ENCODE measurements around the gene VPS29. TPM values are rescaled to one million over a fixed set of nuclear protein-coding genes. Genes with fewer than 3 reads are reported as not detected.

Gene VPS29
- total RNA-seq, 1 experiment from 2014 or later = 95.7 TPM

- BruUV-seq (replicated peaks) = no TSS peak
- Histone ChIP-seq H3K4me3 (replicated peaks in 1 of 2; ENCODE audit: low read depth in 1 of 2, low read length in 2 of 2) (no peak overlapping the region), H3K9ac (ENCODE audit: low read length) (no peak overlapping the region), H3K9me3 (ENCODE audit: control insufficient read depth in 1 of 2, insufficient read depth in 1 of 2, low read depth in 1 of 2, low read length in 2 of 2) (no peaks in the 10 kb centered on the region), H2AFZ (ENCODE audit: low read depth, low read length, poor library complexity, severe bottlenecking) (no peak overlapping the region), H3K27ac (ENCODE audit: low read depth, low read length) (no peak overlapping the region), H3K9me2 (ENCODE audit: insufficient read depth) (no peaks in the 10 kb centered on the region), H3K79me2 (ENCODE audit: insufficient read depth, low read length) (peaks cover 9% of the 10 kb centered on the region; the same call in 1 of the 2 replicates), H3K36me3 (ENCODE audit: control insufficient read depth in 1 of 2, insufficient read depth in 2 of 2, low read length in 2 of 2) (peaks cover 5 to 15% of the 10 kb centered on the region in 2 experiments), H3K27me3 (ENCODE audit: insufficient read depth, low read length) (no peaks in the 10 kb centered on the region), H4K20me1 (ENCODE audit: insufficient read depth) (no peaks in the 10 kb centered on the region), H3K4me1 (ENCODE audit: control insufficient read depth in 1 of 2, insufficient read depth in 2 of 2, low read length in 2 of 2) (peaks cover 0 to 6% of the 10 kb centered on the region in 2 experiments; a peak in 1 of 4 replicates), H3K4me2 (ENCODE audit: low read length) (no peak overlapping the region)
- intact Hi-C loops (cut with micrococcal nuclease) = no loop called here
- no peak for ATAC-seq
- CTCF ChIA-PET = no interaction called here
- POLR2A ChIA-PET = no interaction called here
- TF ChIP-seq SP1 (IDR thresholded peaks at IDR 0.05; ENCODE audit: low read depth) = no peak
- TF ChIP-seq, protein P1, sequence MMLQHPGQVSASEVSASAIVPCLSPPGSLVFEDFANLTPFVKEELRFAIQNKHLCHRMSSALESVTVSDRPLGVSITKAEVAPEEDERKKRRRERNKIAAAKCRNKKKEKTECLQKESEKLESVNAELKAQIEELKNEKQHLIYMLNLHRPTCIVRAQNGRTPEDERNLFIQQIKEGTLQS (IDR thresholded peaks at IDR 0.05) = no peak
- TF ChIP-seq, protein P2, sequence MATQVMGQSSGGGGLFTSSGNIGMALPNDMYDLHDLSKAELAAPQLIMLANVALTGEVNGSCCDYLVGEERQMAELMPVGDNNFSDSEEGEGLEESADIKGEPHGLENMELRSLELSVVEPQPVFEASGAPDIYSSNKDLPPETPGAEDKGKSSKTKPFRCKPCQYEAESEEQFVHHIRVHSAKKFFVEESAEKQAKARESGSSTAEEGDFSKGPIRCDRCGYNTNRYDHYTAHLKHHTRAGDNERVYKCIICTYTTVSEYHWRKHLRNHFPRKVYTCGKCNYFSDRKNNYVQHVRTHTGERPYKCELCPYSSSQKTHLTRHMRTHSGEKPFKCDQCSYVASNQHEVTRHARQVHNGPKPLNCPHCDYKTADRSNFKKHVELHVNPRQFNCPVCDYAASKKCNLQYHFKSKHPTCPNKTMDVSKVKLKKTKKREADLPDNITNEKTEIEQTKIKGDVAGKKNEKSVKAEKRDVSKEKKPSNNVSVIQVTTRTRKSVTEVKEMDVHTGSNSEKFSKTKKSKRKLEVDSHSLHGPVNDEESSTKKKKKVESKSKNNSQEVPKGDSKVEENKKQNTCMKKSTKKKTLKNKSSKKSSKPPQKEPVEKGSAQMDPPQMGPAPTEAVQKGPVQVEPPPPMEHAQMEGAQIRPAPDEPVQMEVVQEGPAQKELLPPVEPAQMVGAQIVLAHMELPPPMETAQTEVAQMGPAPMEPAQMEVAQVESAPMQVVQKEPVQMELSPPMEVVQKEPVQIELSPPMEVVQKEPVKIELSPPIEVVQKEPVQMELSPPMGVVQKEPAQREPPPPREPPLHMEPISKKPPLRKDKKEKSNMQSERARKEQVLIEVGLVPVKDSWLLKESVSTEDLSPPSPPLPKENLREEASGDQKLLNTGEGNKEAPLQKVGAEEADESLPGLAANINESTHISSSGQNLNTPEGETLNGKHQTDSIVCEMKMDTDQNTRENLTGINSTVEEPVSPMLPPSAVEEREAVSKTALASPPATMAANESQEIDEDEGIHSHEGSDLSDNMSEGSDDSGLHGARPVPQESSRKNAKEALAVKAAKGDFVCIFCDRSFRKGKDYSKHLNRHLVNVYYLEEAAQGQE (IDR thresholded peaks at IDR 0.05; ENCODE audit: low read depth) = no peak
- TF ChIP-seq POLR2AphosphoS5 (IDR thresholded peaks at IDR 0.05; ENCODE audit: low read depth, low read length) = no peak
- TF ChIP-seq EGR1 (IDR thresholded peaks at IDR 0.05; ENCODE audit: low read depth) = no peak
- TF ChIP-seq EZH2phosphoT487 (IDR thresholded peaks at IDR 0.05; ENCODE audit: borderline replicate concordance) = no peak
- no peak for TF ChIP-seq JUND (IDR thresholded peaks at IDR 0.05)
- no peak for TF ChIP-seq CEBPB (IDR thresholded peaks at IDR 0.05; ENCODE audit: low read depth)
- no peak for TF ChIP-seq POLR2A (IDR thresholded peaks at IDR 0.05; ENCODE audit: borderline replicate concordance, extremely low read depth, insufficient read depth, insufficient read length)
- RAD21 ChIA-PET (ENCODE audit: low non-redundant PET in 1 of 2, low total read pairs in 2 of 2, uncharacterized antibody in 2 of 2, unreplicated experiment in 2 of 2) = no interaction called here
- DNase-seq (ENCODE audit: low read depth, low spot score) = no peak
These were observed 29.9 kb upstream of the VPS29 start for GRCh38 chr12:110531741-110532333.

Data from HCT116 (cell line).